Raji (cell line): Measurements from ENCODE around the gene CDKN2AIP.

Experiments used
- POLR2A ChIP-seq: IDR thresholded peaks from 2 replicates; pipeline ENCODE4 v1.6.1; 2011; ENCODE audit warnings: low read depth, low read length, control low read depth; ENCODE audit not compliant: insufficient read depth

The CDKN2AIP gene

DNA sequence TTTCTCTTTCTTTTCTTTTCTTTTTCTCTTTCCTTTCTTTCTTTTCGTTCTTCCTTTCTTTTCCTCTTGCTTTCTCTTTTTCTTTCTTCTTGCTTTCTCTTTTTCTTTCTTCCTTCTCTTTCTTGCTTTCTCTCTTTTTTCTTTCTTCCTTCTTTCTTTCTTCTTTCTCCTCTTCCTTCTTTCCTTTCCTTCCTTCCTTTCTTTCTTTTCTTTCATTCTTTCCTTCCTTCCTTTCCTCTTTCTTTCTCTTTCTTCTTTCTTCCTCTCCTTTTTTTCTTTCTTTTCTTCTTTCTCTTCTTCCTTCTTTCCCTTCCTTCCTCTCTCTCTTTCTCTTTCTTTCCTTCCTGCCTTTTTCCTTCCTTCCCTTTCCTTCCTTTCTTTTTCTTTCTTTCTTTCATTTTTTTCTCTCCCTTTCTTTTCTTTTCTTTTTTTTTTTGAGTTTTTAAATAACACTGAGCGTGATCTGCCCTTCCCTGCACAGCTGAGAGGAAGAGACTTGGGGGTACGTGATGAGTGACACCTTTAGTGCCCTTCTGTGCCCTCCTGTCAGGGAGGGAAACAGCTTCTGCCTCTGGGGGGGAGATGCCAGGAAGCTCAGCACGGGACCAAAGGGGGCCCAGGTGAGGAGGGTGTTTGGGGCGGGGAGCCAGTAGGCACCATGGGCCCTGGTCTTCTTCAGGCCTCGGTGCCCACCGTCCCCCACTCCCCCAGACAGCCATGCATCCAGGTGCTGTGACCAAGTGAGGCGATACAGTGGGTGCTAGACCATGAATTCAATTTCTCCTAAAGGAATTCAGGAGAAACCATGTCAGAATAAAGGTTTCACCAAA is 36.6 kb upstream of the CDKN2AIP start:
- no peak for TF ChIP-seq POLR2A

DNA sequence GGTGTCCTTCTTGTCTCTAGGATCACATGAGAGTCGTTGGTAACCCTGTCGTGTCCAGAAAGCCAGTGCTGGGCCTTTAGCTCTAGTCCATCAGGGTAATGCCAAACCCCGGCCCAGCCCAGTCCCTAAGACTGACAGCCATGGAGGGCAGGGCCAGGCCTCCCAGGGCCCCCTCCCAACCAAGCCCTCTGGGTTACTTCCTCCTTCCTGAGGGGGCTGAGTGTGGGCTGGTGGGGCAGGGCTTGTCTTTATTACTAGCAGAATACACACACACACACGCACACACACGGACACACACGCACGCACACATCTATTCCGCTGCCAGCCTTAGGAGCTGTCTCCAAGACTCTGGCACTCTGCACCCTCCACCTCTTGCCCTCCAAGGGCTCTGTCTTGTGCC is 35.6 kb upstream of the CDKN2AIP start:
- TF ChIP-seq POLR2A, result no peak

DNA sequence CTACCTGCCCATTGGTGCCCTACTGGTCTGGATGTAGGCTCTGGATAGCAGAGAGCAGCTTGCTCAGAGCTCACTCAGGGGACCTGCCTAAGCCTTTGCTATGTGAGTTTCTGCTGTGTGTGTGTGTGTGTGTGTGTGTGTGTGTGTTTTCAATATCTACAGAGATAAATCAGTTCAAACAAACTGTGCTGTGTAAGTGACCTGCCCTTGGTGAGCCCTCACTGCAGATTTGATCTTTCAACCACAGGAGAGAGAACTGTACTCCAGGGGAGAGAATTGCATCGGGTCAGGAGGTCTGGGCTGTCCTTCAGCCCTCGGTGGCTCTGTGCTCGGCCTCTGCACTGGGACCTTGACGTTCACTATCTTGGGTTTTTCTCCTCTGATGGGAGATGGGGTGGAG is 35.0 kb upstream of the CDKN2AIP start:
- TF ChIP-seq POLR2A, result no peak

DNA sequence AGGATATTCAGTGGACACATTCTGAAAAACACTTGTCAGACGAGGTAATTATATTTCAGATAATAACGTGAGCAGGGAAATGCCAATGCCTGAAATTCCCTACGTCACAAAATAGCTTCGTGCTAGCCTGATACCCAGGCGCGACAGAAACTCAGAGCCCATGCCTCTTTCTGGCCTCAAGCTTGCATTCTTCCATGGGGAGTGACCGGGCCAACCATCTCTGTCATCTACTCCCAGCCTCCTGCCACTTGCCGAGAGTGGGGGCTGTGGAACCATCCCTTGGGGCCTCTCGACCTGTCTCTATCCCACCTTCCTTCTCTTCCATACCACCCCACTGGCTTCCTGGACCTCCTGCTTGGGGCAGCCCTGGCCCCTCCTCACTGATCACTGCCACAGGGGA is 34.5 kb upstream of the CDKN2AIP start:
- no peak for TF ChIP-seq POLR2A

DNA sequence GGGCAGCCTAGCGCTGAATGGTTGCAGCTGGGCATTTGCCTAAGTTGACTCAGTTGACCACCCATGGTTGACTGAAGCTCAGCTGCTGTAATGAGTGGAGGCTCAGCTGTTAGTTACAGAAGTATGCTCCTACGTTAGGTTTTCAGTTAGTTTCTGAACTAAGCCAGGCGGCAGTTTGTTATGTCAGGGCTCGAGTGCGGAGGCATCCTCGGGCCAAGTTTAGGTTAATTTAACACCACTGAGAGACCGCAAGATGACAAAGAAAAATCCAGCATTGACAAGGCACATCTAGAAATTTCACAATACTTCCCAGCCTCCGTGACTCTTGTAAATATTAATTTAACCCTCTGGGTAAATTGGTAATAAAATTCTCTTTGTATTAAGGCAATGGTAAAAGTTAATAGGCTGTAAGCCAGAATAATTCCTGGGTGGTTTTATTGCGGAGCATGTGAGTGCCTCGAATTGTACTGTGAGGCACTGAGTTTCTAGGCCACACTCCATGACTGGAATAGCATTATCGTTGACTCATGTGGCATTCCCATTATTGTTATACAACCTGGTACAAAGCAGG is 33.1 kb upstream of the CDKN2AIP start:
- no peak for TF ChIP-seq POLR2A

DNA sequence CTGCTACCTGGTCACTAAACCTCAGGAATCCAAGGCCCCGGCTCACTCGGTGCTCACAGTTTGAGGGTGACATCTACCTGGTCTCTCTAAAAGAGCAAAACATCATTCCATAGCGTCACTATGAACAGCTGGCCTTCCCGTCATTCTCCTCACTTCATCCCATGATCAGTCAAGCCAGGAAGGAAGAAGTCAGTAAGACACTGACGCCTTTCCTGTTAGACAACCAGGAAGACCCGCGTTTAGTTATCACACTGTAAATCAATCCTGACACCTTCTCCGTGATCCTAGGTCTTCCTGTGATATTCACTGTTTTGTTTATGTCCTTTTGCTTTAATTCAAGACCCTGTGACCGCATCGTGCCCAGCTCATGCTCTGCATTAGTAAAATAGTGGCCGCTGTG is 31.6 kb upstream of the CDKN2AIP start:
- no peak for TF ChIP-seq POLR2A

DNA sequence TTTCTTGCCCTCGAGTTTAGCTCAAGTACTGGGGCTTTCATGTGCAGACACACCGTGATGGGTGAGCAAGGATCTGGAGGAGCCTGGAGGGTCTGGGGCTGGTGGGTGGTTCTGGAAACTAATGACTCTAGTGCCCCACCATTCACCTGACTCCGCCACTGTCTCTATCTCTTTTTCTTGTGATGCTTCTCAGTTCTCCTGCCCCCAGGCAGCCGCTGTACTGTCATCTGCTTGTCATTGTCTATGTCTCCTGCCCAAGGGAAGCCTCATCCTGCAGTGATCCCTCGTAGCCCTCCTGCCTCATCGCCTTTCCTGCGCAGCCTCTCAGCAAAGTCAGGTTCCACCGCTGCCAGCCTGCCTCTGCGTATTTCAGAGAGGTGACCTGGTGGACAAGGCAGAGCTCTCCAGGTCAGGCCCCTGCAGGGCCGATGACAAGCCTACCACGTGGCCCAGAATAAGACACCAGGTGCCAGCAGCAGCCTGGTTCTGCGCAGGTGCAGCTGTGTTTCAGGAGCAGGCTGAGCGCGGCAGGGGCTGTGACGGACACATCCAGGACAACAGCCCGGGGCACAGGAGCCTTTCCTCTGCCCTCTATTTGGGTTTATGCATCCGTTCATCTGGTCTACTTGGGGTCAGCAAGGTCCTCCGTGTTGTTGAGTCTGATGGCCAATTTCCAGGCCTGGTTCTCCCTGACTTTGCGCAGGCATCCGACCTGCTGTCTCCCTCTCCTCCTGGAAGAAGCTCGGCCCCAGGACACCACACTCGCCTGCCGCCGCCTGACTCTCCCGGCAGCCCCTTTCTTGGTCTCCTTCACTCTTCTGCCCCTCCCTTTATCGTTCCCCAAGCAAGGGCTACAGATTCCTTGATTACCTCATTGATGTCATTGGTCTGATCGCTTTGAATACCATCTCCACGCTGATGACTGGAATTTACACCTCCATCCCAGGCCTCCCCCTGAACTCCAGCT is 30.9 kb upstream of the CDKN2AIP start:
- no peak for TF ChIP-seq POLR2A

DNA sequence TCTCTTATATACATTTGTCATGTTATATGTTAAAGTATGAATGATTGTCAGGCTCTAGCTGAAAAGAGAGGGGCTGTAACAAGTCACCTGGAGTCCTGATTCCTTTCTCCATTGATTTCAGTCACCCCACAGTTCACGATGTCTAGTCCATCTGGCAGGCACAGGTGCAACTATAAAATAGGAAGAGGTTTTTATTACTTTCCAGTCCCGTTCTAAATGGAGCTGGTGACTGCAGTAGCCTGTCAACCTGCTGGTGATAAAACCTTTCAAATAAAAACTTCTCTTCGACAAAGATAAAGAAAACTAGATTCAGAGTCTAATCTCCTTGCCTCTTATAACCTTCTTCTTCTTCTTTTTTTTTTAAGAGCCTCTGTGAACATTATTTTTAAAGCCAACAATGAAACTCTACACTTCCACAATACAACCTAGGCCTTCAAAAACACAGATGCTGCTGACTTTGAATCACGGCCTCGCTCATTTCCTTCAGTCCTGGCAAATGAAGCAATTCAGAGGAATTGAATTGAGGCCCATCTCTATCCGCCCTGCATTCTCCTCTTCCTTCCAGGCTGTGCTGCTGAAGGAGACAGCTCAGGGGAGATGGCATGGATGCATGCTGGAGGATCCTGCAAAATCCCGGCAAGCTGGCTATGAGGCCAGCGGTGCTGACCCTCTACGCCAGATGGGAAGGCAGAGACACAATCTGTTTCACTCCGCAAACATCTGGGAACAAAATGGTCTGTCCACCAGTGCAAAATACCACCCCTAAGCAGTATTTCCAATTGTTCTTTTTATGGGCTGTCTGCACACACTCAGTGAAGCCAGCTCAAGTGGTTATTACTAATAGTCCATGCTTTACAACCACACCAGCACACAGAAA is 27.3 kb upstream of the CDKN2AIP start:
- TF ChIP-seq POLR2A, result no peak

DNA sequence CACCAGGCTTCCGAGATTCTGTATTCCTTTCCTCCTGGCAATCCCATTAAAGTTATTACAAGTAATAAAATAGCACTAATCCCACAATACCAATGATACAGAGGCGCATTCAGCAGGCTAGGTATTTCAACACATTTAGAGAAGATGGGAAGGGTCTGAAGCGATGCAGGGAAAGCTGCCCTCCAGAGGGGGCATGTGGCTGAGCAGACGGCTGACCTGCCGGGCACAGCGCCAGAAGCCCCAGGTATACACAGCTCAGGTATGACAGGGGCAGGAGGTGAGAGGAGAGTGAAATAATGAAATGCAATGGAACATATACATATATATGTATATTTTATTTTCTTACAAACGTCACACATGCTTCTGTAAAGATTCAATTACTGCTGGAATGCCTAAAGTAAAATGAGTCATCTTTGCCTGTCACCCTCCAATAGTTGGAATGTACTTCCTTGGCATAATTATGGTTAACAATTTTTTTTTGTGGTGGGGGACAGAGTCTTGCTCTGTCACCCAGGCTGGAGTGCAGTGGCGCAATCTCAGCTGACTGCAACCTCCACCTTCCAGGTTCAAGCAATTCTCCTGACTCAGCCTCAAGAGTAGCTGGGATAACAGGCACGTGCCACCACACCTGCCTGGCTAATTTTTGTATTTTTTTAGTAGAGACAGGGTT is 21.3 kb upstream of the CDKN2AIP start:
- TF ChIP-seq POLR2A, result no peak

DNA sequence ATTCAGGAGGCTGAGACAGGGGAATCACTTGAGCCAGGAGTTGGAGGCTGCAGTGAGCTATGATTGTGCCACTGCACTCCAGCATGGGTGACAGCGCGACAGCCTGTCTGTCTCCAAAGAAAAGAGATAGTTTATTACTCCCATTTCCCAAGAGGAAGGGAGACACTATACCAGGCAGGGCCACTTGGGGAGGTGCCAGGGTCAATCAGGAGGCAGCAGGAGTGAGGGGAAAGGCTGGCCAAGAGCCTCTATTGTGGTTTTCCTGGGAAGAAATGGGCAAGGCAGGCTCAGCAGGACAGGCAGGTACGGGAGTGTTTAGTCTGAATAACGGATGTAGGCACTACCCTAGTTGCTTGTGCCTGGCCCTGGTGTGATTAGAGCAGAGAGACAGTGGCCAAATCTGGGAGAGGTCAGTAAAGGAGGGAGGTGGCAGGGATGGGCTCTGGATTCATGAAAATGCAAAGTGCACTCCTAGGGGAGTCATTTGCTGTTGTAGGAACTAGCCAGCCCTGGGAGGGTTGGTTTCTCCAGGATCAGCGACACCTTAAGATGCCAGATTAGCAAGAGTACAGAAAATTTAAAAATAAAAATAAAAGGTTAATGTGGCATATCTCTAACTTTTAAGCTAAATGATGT is 20.2 kb upstream of the CDKN2AIP start:
- no peak for TF ChIP-seq POLR2A

DNA sequence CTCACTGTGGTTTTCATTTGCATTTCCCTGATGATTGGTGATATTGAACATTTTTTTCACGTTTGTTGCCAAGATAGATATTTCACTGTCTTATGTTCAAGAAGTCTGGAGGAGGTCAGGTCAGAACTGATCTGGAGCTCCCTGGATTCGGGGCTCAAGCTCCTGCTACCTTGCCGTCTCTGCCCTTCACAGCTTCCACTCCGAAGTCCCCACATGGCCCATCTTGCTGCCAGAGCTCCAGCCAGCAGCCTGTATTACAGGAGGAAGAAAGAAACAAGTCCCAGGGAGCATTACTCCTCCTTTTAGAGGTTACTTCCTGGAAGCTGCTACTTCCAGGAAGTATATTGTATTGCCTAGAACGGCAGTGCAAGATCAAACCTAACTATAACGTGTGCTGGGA is 17.9 kb upstream of the CDKN2AIP start:
- no peak for TF ChIP-seq POLR2A

DNA sequence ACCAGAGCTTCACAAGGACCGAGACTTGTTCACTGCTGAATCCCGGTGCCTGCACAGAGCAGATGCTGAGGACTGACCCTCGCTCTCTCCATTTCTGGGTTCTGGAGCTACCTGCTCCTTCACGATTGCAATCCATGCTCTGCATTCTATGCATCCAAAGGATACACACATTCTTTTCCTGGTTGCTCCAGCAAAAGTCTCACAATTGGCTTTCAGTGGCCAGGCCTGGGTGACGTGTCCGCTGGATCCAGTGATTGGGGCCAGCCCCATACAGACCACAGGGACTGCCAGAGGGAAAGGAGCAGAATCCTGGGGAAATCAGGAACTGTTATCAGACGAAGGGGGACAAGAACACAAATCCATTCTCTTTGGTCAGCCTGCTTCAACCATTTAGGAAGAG is 14.9 kb upstream of the CDKN2AIP start:
- no peak for TF ChIP-seq POLR2A

DNA sequence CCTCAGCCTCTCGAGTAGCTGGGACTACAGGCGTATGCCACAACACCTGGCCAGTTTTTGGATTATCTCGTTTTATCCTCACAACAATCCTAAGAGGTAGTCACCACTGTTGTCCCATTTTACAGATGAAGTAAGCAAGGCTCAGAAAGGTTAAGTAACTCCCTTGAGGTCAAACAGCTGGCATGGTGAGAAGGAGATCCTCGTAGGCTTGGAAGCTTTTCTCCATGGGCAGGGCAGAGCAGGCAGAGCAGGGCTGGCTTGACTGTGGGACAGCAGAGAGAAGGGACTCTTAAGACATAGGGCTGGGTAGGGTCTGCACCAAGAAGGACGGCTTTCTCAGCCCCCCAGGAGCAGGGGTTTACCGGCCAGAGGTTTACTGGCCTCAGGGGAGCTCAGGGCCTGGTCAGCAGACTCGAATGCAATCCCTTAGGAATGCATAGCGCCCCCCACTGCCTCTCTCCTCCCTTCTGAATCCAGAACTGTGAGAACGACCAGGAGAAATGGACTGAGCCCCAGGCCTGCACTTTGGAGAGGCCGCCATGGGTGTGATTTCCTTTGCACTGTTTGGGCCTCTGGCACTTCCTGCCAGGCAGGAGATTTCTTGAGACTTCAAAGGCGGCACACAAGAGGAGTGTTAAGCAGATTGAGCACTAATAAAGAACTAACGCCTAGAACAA is 14.0 kb upstream of the CDKN2AIP start:
- TF ChIP-seq POLR2A, result no peak
